Neuron (in vitro differentiated cells): Measurements from ENCODE around the gene ITPR2.

Experiments used
- H2AFZ ChIP-seq: one replicate; pipeline ENCODE4 v1.6.1; 2013; ENCODE audit warnings: low read depth, mild to moderate bottlenecking, inconsistent platforms, low read length, moderate library complexity
- H3K27me3 ChIP-seq: one replicate; pipeline ENCODE4 v1.6.1; 2013; ENCODE audit warnings: low read length; ENCODE audit not compliant: insufficient read depth
- H3K36me3 ChIP-seq: one replicate; pipeline ENCODE4 v1.6.1; 2013; ENCODE audit warnings: low read length; ENCODE audit not compliant: insufficient read depth
- H3K4me1 ChIP-seq: one replicate; pipeline ENCODE4 v1.6.1; 2013; ENCODE audit warnings: low read length; ENCODE audit not compliant: insufficient read depth
- H3K4me3 ChIP-seq: 2 replicates; pipeline ENCODE4 v1.5.1; 2013; ENCODE audit warnings: mild to moderate bottlenecking, low read length, moderate library complexity
- H3K9me3 ChIP-seq: one replicate; pipeline ENCODE4 v1.6.1; 2013; ENCODE audit warnings: low read length

The ITPR2 gene

DNA sequence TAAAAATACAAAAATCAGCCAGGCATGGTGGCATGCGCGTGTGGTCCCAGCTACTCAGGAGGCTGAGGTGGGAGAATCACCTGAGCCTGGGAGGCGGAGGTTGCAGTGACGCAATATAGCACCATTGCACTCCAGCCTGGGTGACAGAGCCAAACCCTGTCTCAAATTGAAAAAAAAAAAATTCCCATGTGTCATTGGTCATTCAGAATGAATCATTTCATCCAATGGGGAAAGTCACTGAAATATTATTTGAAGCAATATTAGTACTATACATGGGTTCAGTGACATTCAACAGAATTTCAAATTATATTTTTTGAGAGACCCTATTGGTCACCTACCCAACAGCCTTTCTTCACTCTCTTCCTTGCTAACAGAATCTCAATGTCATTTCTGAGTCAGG is 276.1 kb downstream of the ITPR2 start:
- Histone ChIP-seq H2AFZ (no peak overlapping the region), H3K4me1 (no peaks in the 10 kb centered on the region), H3K36me3 (no peaks in the 10 kb centered on the region), H3K27me3 (no peaks in the 10 kb centered on the region), H3K9me3 (no peaks in the 10 kb centered on the region), H3K4me3 (no peak overlapping the region)

DNA sequence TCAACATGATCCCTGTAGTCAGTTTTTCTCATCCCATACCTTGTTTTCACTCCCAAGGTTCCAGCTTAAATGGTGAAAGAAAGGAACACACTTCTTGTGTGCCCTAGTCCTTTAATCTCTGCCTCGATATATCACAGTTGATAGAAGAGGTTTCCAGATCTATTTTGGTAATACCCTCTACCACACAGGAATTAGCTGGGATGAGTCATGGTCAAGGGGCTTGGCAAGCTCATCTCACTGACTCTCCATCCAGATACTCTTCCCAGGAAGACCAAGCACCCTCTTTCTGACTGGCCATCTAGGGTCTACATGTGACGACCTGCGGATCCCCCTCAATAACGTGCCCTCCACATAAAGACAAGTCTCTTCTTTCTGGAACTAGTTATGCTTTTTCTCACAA is 277.9 kb downstream of the ITPR2 start:
- Histone ChIP-seq H2AFZ (no peak overlapping the region), H3K36me3 (no peaks in the 10 kb centered on the region), H3K9me3 (no peaks in the 10 kb centered on the region), H3K4me3 (no peak overlapping the region), H3K27me3 (no peaks in the 10 kb centered on the region), H3K4me1 (no peaks in the 10 kb centered on the region)

- Histone ChIP-seq H3K4me3 (no peak overlapping the region), H3K27me3 (no peaks in the 10 kb centered on the region), H3K9me3 (no peaks in the 10 kb centered on the region), H3K36me3 (no peaks in the 10 kb centered on the region), H3K4me1 (no peaks in the 10 kb centered on the region), H2AFZ (no peak overlapping the region)
These were observed 278.7 kb downstream of the ITPR2 start for GRCh38 chr12:26554332-26554731.

- no peaks in the 10 kb centered on the region for H3K27me3 ChIP-seq
- no peaks in the 10 kb centered on the region for H3K36me3 ChIP-seq
- H3K4me1 ChIP-seq, result no peaks in the 10 kb centered on the region
- no peak overlapping the region for H3K4me3 ChIP-seq
- no peaks in the 10 kb centered on the region for H3K9me3 ChIP-seq
- H2AFZ ChIP-seq, result no peak overlapping the region
These were observed 281.6 kb downstream of the ITPR2 start for GRCh38 chr12:26551385-26551784.

DNA sequence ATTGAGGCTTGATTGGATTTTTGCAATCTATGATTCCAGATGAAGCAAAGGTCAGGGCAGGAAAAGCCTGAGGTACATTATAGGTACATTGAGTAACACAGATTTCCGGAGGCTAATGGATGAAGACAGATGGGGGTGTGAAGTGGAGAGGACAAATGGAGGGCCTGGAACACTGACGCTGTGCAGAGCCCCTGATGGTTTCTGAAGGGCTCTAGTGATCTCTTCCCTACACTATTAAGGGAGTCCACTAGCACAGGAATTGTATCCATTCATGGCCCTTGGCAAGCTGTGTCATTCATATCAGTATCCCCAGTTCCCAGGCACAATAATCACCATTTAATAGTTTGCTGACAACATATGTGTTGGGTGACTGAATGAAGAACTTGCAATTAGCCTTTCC is 284.8 kb downstream of the ITPR2 start:
- H2AFZ ChIP-seq, result no peak overlapping the region
- H3K9me3 ChIP-seq, result peaks cover 2% of the 10 kb centered on the region
- no peak overlapping the region for H3K4me3 ChIP-seq
- no peaks in the 10 kb centered on the region for H3K4me1 ChIP-seq
- no peaks in the 10 kb centered on the region for H3K27me3 ChIP-seq
- no peaks in the 10 kb centered on the region for H3K36me3 ChIP-seq

- Histone ChIP-seq H3K27me3 (no peaks in the 10 kb centered on the region), H3K36me3 (no peaks in the 10 kb centered on the region), H3K4me3 (no peak overlapping the region), H3K4me1 (no peaks in the 10 kb centered on the region), H3K9me3 (peaks cover 2% of the 10 kb centered on the region), H2AFZ (no peak overlapping the region)
These were observed 286.3 kb downstream of the ITPR2 start for GRCh38 chr12:26546535-26547314.

DNA sequence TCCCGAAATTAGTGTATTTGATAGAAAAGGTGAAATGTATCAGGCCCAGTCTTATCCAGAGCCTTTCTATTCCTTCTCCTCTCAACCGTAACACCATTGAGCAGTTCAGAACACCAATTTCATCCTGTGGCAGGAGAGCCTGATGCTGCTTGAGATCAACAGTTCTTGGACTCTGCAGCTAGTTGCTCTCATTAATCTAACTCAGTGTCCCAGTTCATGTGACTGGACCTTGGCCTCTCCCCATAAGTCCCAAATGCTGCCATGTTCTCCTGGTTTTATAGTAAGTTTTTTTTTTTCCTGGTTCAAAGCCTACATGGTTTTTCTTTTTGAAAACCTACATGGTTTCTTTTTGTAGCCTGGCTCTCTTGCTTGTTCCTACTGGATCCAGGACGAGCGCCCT is 293.9 kb downstream of the ITPR2 start:
- peaks cover 7% of the 10 kb centered on the region for H3K4me1 ChIP-seq
- no peaks in the 10 kb centered on the region for H3K9me3 ChIP-seq
- H3K27me3 ChIP-seq, result no peaks in the 10 kb centered on the region
- H3K4me3 ChIP-seq, result no peak overlapping the region
- no peak overlapping the region for H2AFZ ChIP-seq
- no peaks in the 10 kb centered on the region for H3K36me3 ChIP-seq

GRCh38 chr12:26537651-26538050 is 295.3 kb downstream of the ITPR2 start:
- Histone ChIP-seq H3K4me3 (no peak overlapping the region), H2AFZ (no peak overlapping the region), H3K4me1 (peaks cover 7% of the 10 kb centered on the region), H3K36me3 (no peaks in the 10 kb centered on the region), H3K27me3 (no peaks in the 10 kb centered on the region), H3K9me3 (no peaks in the 10 kb centered on the region)

DNA sequence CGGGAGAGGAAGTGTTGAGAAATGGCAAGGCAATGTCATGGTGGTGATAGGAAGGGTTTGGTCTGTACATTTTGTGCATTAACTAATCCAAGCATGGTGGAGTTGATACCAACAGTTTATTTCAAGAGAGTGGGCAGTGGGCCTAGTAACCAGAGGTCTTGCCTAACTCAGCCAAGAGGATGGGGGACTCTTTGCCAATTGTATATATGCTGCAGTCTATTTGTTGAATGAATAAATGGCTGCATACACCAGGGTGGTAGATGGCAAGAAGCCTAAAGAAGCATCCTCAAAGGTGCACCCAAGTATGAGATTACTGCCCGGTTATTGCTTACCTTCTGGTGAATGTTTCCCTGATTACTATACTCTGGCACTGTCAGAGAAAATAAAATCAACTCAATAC is 295.9 kb downstream of the ITPR2 start:
- no peaks in the 10 kb centered on the region for H3K36me3 ChIP-seq
- H3K27me3 ChIP-seq, result no peaks in the 10 kb centered on the region
- peaks cover 7% of the 10 kb centered on the region for H3K4me1 ChIP-seq

DNA sequence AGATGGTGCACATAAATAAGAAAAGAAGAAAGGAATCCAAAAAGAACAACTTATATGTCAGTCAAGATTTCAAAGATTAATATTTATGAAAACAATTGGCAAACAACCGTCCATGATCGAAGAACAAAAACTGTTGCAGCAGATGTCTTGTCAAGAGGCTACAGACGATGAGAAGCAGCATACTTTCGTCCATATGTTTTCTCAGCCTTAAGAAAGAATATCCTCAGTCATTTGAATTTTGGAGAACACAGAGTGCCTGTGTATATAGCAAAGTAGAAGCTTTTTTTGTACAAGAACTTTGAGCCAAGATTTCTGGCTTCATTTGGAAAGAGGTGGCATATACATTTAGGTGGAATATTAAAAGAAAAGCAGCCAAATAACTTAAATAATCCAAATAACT is 297.2 kb downstream of the ITPR2 start:
- Histone ChIP-seq H3K27me3 (no peaks in the 10 kb centered on the region), H2AFZ (no peak overlapping the region), H3K4me3 (no peak overlapping the region), H3K4me1 (peaks cover 7% of the 10 kb centered on the region), H3K36me3 (no peaks in the 10 kb centered on the region), H3K9me3 (no peaks in the 10 kb centered on the region)

More for the DNA sequence above, 295.9 kb downstream of the ITPR2 start:
- Histone ChIP-seq H2AFZ (peak overlapping the region; percentile 24), H3K4me3 (no peak overlapping the region), H3K9me3 (no peaks in the 10 kb centered on the region)

- Histone ChIP-seq H3K36me3 (no peaks in the 10 kb centered on the region), H3K9me3 (no peaks in the 10 kb centered on the region), H3K4me1 (peaks cover 7% of the 10 kb centered on the region), H3K27me3 (no peaks in the 10 kb centered on the region), H2AFZ (no peak overlapping the region), H3K4me3 (no peak overlapping the region)
These were observed 298.9 kb downstream of the ITPR2 start for GRCh38 chr12:26534071-26534470.

GRCh38 chr12:26533211-26533610 is 299.8 kb downstream of the ITPR2 start:
- Histone ChIP-seq H3K9me3 (no peaks in the 10 kb centered on the region), H3K4me3 (no peak overlapping the region), H3K4me1 (peaks cover 7% of the 10 kb centered on the region), H2AFZ (no peak overlapping the region), H3K27me3 (no peaks in the 10 kb centered on the region), H3K36me3 (no peaks in the 10 kb centered on the region)

DNA sequence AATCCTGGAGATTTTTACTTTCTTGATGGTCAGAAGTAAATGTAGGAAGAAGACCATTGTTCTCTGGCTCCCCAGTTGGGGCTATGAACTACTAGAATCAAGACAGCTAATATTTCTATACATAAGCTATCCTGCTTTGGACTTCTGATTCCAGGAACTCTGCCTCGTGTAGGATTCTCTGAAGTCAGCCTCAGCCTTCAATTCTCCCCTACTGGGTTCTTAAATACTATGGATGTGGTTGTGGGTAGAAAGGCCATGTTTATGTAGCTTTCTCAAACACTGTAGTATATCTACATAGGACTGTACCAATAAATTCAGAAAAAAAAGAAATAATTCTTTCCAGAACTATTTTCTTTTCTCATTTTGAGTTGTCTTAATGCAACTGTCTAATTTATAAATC is 302.5 kb downstream of the ITPR2 start:
- no peaks in the 10 kb centered on the region for H3K27me3 ChIP-seq
- H3K9me3 ChIP-seq, result peaks cover 2% of the 10 kb centered on the region
- H3K4me3 ChIP-seq, result no peak overlapping the region
- no peaks in the 10 kb centered on the region for H3K36me3 ChIP-seq
- no peak overlapping the region for H2AFZ ChIP-seq
- H3K4me1 ChIP-seq, result no peaks in the 10 kb centered on the region

DNA sequence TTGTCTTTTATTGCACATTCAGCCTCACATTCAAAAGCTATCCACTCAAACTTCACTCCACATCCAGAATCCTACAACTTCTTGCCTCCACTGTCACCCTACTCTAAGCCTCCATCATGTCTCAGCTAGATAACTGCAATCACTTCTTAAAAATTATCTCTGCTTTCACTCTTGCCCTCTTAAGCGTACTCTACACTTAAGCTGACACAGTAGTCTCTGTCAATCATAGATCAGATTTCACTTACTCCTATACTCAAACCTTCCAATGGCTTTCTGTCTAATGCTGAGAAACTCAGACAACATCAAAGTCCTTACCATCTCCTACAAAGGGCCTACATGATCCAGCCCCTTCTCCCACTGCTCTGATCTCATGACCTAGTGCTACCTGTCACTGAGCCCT is 304.1 kb downstream of the ITPR2 start:
- no peaks in the 10 kb centered on the region for H3K27me3 ChIP-seq
- H2AFZ ChIP-seq, result no peak overlapping the region
- no peaks in the 10 kb centered on the region for H3K4me1 ChIP-seq
- peaks cover 5% of the 10 kb centered on the region for H3K9me3 ChIP-seq
- H3K4me3 ChIP-seq, result no peak overlapping the region
- no peaks in the 10 kb centered on the region for H3K36me3 ChIP-seq
